Stimulated activated CD4-positive, alpha-beta T cell treated with anti-CD3 and anti-CD28 coated beads, Interleukin-15, amount 100 ng/mL, for 1 hour (primary cell): ENCODE results near the gene SESN3.
A peak's percentile ranks its signal among the peaks of the same experiment; 100 is the strongest.
"Not testable (repeated sequence)": the region's sequence is repeated elsewhere in the genome, so short reads cannot be mapped to it uniquely, and the experiment has no call there.

Experiments
- DNase-seq, 2 donors: peaks; one replicate each; pipeline ENCODE4 v3.0.0-alpha.2; 2020; ENCODE audit warnings: low read depth in 1 of 2, low spot score in 1 of 2

SESN3 gene

GRCh38 chr11:95231127-95231880 is at the start of gene SESN3:
TSS of gene SESN3 (minus strand) at chr11:95231202. CDS start at chr11:95230860, 342 bp downstream.
- DNase-seq = peak; percentile 95 to 98

GRCh38 chr11:95279921-95280868 is 49.2 kb upstream of the SESN3 start:
- DNase-seq = no peak

GRCh38 chr11:95277868-95278267 is 46.9 kb upstream of the SESN3 start:
- DNase-seq = no peak

GRCh38 chr11:95276139-95276538 is 45.1 kb upstream of the SESN3 start:
- DNase-seq = no peak

GRCh38 chr11:95273618-95274017 is 42.6 kb upstream of the SESN3 start:
- DNase-seq = not testable (repeated sequence)

- no peak for DNase-seq
Observed at GRCh38 chr11:95269036-95269819, 38.2 kb upstream of the SESN3 start.

GRCh38 chr11:95268391-95268790 is 37.4 kb upstream of the SESN3 start:
- DNase-seq = no peak

- no peak for DNase-seq
Observed at GRCh38 chr11:95267601-95268213, 36.7 kb upstream of the SESN3 start.

GRCh38 chr11:95266751-95267374 is 35.9 kb upstream of the SESN3 start:
- no peak for DNase-seq

GRCh38 chr11:95264881-95265280 is 33.9 kb upstream of the SESN3 start:
- no peak for DNase-seq

- no peak for DNase-seq
Observed at GRCh38 chr11:95262994-95263765, 32.2 kb upstream of the SESN3 start.

- DNase-seq = no peak
Observed at GRCh38 chr11:95257456-95257971, 26.5 kb upstream of the SESN3 start.

- DNase-seq = no peak
Observed at GRCh38 chr11:95256321-95256779, 25.3 kb upstream of the SESN3 start.

GRCh38 chr11:95255251-95256145 is 24.5 kb upstream of the SESN3 start:
- DNase-seq = no peak

GRCh38 chr11:95254716-95255115 is 23.7 kb upstream of the SESN3 start:
- no peak for DNase-seq

GRCh38 chr11:95254131-95254704 is 23.2 kb upstream of the SESN3 start:
- peak; percentile 42 to 57 for DNase-seq

GRCh38 chr11:95253141-95253540 is 22.1 kb upstream of the SESN3 start:
- DNase-seq = no peak

GRCh38 chr11:95252586-95252985 is 21.6 kb upstream of the SESN3 start:
- no peak for DNase-seq
